NCI-H1694 (cell line): Measurements from ENCODE around the gene CCDC107.
A peak's percentile ranks its signal among the peaks of the same experiment; 100 is the strongest.

Source experiments
- DNase-seq: peaks from one replicate; lab custom pipeline; 2025; lab: John Stamatoyannopoulos, UW

The CCDC107 gene

DNA sequence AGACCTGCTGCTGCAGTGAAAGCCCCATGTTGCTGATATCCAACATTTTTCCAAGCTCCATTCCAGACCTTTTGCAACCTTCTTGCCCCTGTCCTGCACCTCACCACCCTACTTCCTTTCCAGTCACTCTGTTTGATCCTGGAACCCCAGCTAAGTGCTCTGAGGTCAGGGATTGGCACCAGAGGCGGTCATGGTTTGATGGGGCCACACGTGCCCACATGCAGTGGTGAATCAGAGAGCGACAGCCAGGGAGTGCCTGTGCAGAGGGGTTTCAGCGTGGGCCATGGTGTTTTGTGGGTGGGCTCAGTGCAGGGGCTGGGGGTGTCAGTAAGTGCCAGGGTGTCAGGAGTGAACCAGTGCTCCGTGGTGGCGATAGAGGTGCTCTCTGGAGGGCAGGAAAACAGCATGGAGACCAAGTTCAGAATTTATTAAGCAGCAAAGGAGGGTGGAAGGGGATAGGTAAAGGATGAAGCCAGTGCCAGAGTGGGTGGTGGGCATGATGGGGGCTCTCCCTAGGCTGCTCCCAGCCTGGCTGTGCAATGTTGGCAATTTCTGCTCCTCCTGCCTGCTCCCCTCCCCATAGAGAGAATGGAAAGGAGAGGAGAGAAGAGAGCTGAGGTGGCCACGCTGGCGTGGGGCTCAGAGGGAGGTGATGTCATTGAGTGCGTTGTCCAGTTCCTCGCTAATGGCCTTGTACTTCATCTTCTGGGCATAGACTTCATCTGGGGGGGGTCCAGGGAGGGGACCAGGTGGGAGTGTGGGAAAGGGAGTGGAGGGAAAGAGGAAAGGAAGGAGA, 24.6 kb downstream of the CCDC107 start:
- DNase-seq: no peak

DNA sequence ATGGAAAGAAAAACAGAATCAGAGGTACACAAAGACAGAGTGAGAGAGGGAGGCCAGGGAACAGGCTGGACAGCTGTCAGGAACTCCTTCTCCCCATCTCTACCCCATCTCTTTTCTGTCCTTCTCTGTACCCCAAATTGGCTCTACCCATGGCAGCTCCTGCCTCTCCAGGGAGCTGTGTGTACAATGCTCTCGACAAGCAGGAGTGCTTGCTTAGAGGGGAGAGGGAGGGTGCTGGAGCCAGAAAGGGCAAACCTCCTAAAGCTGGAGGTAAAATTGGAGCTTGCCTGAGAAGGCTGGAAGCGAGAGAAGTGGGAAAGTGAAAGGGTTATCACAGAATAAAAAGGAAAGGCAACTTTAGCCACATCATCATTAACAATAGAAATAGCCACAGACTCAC, 25.2 kb downstream of the CCDC107 start:
- DNase-seq: no peak

- no peak for DNase-seq
Measured at GRCh38 chr9:35684921-35685320, 26.8 kb downstream of the CCDC107 start.

- DNase-seq: no peak
Measured at GRCh38 chr9:35685506-35685905, 27.4 kb downstream of the CCDC107 start.

GRCh38 chr9:35686222-35687203, 28.4 kb downstream of the CCDC107 start:
- DNase-seq: no peak

DNA sequence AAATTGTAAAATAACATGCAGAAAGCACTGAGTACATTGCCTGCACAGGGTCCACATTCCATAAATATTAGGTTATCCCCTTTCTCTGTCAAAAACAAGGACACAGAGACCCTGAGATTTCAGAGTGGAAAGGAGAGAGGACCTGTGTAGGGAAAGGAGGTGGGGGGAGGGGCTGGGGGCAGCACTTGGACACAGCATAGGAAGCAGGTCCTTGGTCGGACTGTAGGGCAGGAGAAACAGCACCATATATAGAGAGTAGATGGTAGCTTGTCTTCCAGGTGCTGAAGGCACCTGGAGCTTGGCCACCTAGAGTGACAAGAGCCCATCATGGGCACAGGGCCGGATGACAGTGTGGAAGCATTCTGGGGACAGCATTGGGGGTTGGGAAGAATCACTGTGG, 29.2 kb downstream of the CCDC107 start:
- DNase-seq: no peak

- no peak for DNase-seq
Measured at GRCh38 chr9:35687972-35688557, 30.0 kb downstream of the CCDC107 start.

- no peak for DNase-seq
Measured at GRCh38 chr9:35688558-35689541, 30.8 kb downstream of the CCDC107 start.

DNA sequence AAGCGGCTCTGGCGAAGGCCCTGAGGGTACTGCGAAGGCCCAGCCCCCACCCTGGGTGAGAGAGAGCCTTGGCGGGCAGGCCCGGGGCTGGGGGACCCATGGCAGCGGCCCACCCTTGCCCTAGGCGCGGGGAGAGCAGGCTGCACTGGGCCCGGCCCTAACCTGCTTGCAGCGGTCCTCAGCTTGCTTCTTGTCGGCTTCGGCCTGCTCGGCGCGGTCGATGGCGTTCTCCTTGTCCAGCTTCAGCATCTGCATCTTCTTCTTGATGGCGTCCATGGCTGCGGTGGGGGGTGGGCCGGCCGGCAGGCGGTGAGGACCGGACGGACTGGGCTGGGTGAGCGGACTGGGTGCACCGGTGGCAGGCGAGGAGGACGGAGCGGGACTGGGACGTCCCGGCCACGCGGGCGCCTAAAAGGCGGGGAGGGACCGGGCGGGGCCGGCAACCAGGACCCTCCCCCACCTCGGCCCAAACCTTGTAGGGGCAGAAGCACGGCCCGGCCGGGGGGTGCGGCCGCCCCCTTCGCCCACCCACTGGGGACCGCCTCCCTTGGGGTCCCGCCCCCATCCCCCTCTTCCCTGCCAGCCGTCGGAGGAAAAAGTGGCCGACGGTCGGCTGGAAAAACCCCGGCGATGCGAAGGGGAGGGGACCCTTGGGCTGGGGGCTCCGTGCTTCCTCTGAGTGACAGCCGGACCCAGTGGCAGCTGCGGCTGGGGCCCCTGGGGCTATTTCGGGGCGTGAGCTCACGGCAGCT, 31.6 kb downstream of the CCDC107 start, which contains the start of gene TPM2:
Gene TPM2, minus strand, starts transcription at position 384 of the 752 bp plus-strand sequence. Its CDS starts 108 bp downstream, at position 276.
- no peak for DNase-seq

DNA sequence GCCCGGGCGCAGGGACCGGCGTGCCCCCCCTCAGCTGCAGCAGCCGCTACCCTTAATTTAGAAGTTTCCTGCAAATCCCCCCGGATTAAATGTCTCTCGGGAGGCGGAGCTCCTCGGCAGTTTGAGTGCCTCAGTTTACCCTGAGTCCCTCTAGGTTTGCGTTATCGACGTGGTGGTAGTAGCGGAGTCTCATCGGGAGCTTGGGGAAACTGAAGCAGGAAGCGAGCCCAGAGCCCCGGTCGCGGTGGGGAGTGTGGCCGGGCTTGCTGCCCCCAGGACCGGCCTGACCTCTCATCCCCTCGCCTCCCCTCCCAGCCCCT, 32.2 kb downstream of the CCDC107 start:
- no peak for DNase-seq

GRCh38 chr9:35690614-35691333, 32.7 kb downstream of the CCDC107 start:
- peak; percentile 27 for DNase-seq

DNA sequence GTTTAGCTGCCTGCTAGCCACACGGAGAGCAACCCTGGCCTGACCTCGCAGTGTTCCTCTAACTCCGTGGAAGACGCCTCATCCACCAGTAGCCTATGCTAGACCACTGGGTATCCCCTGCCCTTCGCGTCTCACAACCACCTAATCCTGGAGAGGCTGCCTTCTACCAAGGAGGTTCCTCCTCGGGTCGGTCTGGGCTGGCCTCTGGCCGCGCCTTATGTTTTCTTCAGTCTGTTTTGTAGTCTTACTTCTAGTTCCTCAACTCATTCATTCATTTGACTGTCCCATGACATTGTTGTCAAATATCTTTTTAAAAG, 33.2 kb downstream of the CCDC107 start:
- no peak for DNase-seq

DNA sequence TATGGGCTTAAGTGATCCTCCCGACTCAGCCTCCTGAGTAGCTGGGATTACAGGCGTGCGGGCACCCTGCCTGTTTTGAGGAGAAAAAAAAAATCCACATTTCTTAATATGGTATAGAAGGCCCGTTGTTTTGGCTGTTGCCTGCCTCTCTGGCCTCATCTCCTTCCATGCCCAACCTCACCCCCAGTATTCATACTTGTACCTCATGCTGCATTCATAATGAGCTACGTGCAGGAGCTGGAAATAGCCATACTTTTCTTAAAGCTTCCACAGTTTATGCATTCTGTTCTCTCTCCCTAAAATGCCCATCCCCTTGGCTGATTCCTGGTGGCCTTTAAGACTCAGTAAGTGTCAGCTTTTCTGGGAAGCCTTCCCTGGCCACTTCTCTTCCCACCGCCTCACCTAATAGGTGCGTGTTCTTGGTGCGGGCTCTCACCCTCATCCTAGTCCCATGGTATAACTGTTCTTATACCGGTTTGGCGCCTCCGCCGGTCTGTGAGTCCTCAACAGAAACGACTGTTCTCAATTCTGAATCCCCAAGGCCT, 33.7 kb downstream of the CCDC107 start:
- DNase-seq: no peak

GRCh38 chr9:35695943-35696401, 37.9 kb downstream of the CCDC107 start:
- no peak for DNase-seq

DNA sequence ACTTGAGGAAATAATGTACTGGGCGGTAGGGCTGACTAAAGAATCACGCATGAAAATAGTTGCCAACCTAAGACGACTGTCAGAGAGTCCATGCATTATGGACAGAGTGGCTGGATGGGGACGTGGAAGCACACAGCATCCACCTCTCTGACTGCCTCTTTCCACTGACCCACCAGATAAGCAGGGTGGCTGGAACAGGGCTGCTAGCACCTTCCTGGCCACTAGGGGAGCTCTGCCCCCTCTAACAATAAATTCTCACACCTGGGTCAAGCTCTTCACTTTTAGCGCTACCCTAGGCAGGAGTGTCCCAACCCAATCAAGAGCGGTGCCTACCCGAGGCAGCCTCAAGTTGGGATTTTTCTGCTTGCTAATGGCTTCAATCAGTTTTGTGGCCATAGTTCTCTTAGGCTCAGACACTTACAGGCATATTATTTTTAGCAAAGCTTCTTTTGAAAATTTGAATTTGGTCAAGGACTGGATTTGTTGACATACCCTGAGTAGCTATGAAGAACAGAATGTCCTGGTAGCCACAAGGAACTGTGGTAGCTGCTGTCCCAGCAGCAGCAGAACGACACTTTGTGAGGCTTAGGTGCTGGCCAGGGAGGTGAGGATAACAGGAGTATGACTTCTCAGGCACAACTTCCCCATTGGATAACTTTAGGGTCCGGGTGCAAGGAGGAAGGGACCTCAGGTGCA, 38.6 kb downstream of the CCDC107 start:
- DNase-seq: no peak

- no peak for DNase-seq
Measured at GRCh38 chr9:35697486-35697885, 39.4 kb downstream of the CCDC107 start.

DNA sequence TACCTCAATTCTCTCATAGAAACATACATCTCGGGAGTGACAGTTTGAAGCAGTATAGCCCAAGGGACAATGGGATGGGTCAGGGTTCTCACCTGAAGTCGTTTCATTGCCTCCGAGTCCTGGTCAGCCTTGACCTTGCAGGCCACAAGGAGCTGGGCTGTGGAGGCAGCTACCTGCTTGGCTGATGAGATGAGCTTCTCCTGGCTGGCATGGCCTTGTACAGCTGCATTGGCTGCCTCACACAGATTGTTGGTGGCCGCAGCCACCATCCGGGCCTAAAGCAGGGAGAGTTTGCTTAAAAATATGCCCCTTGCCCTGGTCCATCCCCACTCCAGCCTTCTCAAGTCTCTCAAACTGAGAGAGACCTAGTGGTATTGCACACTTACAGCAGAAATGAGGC, 40.1 kb downstream of the CCDC107 start:
- DNase-seq: no peak

DNA sequence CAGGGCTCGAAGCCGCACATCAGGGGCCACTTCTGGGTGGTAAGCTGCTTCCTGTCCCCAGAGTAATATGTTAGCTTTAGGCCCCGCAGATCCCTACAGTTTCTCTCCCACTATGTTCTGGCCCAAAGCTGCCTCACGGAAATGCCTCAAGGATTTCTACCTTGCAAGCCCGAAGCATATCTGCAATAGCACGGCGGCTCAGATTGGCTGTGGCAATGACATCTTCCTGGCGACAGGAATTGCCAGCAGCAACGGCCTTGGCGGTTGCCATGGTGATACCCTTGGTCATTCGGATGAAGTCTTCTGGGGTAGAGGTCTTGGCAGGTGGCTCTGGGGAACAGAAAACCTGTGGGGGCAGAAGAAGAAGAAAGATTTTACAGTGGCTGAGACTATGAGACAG, 41.9 kb downstream of the CCDC107 start:
- DNase-seq: no peak

- no peak for DNase-seq
Measured at GRCh38 chr9:35700942-35701341, 42.9 kb downstream of the CCDC107 start.
